GM06990 (cell line): ENCODE results near the gene KLB.
"Not testable (repeated sequence)": the region's sequence is repeated elsewhere in the genome, so short reads cannot be mapped to it uniquely, and the experiment has no call there.

Experiments used
- DNase-seq: peaks from one replicate; pipeline ENCODE4 v3.0.0-alpha.2; 2011; ENCODE audit not compliant: insufficient read length; ENCODE audit errors: extremely low read depth
- H3K27me3 ChIP-seq: replicated peaks from 2 replicates; pipeline ENCODE4 v1.6.0; 2011; ENCODE audit warnings: low read length; ENCODE audit not compliant: control insufficient read depth, insufficient read depth
- H3K36me3 ChIP-seq: 2 replicates; pipeline ENCODE4 v1.5.1; 2011; ENCODE audit warnings: low read length; ENCODE audit not compliant: control insufficient read depth, insufficient read depth
- H3K4me3 ChIP-seq: replicated peaks from 2 replicates; pipeline ENCODE4 v1.5.1; 2011; ENCODE audit warnings: low read depth, mild to moderate bottlenecking, control low read depth, low read length
- CTCF ChIP-seq: IDR thresholded peaks from 2 replicates; pipeline ENCODE4 v1.5.1; 2011; ENCODE audit warnings: low read length, control low read depth, mild to moderate bottlenecking, inconsistent platforms; ENCODE audit not compliant: insufficient read depth, poor library complexity, severe bottlenecking

The KLB gene

GRCh38 chr4:39406763-39407583, at the start of gene KLB:
TSS of gene KLB (plus strand) at chr4:39406930. CDS start at chr4:39406950, 20 bp downstream.
- no peak for DNase-seq
- H3K27me3 ChIP-seq, result no peaks in the 10 kb centered on the region
- no peaks in the 10 kb centered on the region for H3K36me3 ChIP-seq
- H3K4me3 ChIP-seq, result no peak within 1 kb of the TSS
- TF ChIP-seq CTCF, result no peak

GRCh38 chr4:39357002-39357401, 49.7 kb upstream of the KLB start:
- H3K27me3 ChIP-seq, result no peaks in the 10 kb centered on the region
- H3K36me3 ChIP-seq, result no peaks in the 10 kb centered on the region
- peak overlapping the region; percentile 17 for H3K4me3 ChIP-seq
- TF ChIP-seq CTCF, result no peak
- peak; percentile 40 for DNase-seq

- DNase-seq, result peak; percentile 63
Observed at GRCh38 chr4:39360611-39361010, 46.1 kb upstream of the KLB start.

GRCh38 chr4:39362827-39363226, 43.9 kb upstream of the KLB start:
- Histone ChIP-seq H3K27me3 (no peaks in the 10 kb centered on the region), H3K36me3 (no peaks in the 10 kb centered on the region), H3K4me3 (no peak overlapping the region)
- DNase-seq, result no peak
- no peak for TF ChIP-seq CTCF

More at GRCh38 chr4:39360611-39361010, 46.1 kb upstream of the KLB start:
- not testable (repeated sequence) for H3K4me3 ChIP-seq, H3K27me3 ChIP-seq, H3K36me3 ChIP-seq

GRCh38 chr4:39363773-39364393, 42.8 kb upstream of the KLB start:
- no peaks in the 10 kb centered on the region for H3K27me3 ChIP-seq
- DNase-seq, result no peak
- H3K4me3 ChIP-seq, result peak overlapping the region; percentile 80; the same call in 1 of the 2 replicates
- no peaks in the 10 kb centered on the region for H3K36me3 ChIP-seq
- TF ChIP-seq CTCF, result no peak

- no peaks in the 10 kb centered on the region for H3K36me3 ChIP-seq
- DNase-seq, result no peak
- no peak for TF ChIP-seq CTCF
- H3K4me3 ChIP-seq, result peak overlapping the region; percentile 80
- H3K27me3 ChIP-seq, result no peaks in the 10 kb centered on the region
Observed at GRCh38 chr4:39365360-39365759, 41.4 kb upstream of the KLB start.
